ENCODE results near the gene GRAMD1B. TPM values are rescaled to one million over a fixed set of nuclear protein-coding genes. Genes with fewer than 3 reads are reported as not detected.

Gene GRAMD1B
- total RNA-seq, 4 donors from 2014 or later: 0.61 to 1.7 (median 1.1) TPM

DNA sequence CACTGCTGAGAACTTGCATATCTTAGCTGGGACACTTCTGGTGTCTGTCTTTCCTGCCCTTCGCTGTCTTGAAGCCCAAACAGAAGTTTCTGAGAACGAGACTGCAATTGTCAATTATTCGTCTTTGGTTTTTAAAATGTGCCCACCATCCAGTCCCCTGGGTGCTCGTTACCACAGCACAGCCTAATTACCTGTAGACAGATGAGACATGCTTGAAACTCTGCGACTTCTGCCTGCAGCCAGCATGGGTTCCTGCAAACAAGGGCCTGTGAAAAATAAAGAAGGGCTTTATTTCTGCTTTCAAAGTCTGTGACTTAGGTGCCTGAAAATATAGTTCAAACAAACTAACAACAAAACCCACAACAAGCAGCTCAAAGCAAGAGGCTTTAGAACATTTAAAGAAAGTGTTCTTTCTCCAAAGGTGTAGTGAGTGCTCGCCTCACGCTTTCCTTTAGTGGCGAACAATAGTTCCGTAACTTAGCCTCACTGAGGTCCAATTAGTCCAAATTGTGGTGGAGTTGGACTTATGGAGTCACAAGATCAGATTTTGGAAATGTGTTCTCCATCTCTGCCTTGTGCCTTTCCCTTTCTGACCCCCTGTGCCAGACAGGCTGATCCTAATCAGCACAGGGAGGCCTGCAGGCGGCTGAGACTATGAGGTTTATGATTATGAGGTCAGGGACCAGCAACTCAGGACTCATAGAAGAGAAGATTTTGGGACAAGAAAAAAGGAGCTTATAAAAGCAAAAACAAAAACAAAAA lies 20.4 kb upstream of the GRAMD1B start:
- H3K9me3 ChIP-seq: no peaks in the 10 kb centered on the region
- H3K27me3 ChIP-seq: peaks cover 0 to 45% (median 0%) of the 10 kb centered on the region in 4 donors
- H3K36me3 ChIP-seq: no peaks in the 10 kb centered on the region
- no peak for DNase-seq
- 78 to 93% methylated on average over 10 of the region's 10 CpGs for WGBS, 2 donors
- H3K4me1 ChIP-seq: peaks cover 0 to 10% (median 0%) of the 10 kb centered on the region in 3 donors
- no peak overlapping the region for H3K4me3 ChIP-seq
- TF ChIP-seq CTCF (IDR thresholded peaks at IDR 0.05) (no peak), POLR2A (IDR thresholded peaks at IDR 0.05) (no peak)
- intact Hi-C loops (cut with DNase I): loop anchor here (5.0 to 10.0 kb wide), 2 partner anchors 68 to 105 kb away; no protein-coding TSS in a partner anchor
- no peak overlapping the region for H3K27ac ChIP-seq

DNA sequence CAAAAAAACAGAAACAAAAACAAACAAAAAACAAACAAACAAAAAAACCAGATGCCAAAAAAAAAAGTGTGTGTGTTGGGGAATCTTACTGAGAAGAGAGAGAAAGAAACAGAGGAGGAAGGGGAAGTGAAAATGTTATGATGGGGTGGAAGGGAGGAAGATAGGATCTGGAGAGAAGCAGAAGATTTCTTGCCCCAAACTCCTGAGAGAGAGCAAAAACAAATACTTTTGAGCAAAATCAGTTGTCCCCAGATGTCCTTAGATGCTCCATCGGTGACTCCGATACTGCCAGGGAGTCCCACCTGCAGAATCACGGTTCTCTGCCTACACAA lies 19.9 kb upstream of the GRAMD1B start:
- Histone ChIP-seq H3K4me1 (peaks cover 0 to 10% (median 0%) of the 10 kb centered on the region in 3 donors), H3K36me3 (no peaks in the 10 kb centered on the region), H3K27me3 (peaks cover 0 to 43% (median 0%) of the 10 kb centered on the region in 4 donors), H3K27ac (no peak overlapping the region), H3K4me3 (no peak overlapping the region), H3K9me3 (no peaks in the 10 kb centered on the region)
- intact Hi-C loops (cut with DNase I): no loop called here
- DNase-seq: no peak
- TF ChIP-seq POLR2A (IDR thresholded peaks at IDR 0.05) (no peak), CTCF (IDR thresholded peaks at IDR 0.05) (no peak)
- 86 to 90% methylated on average over 3 of the region's 3 CpGs for WGBS, 2 donors

DNA sequence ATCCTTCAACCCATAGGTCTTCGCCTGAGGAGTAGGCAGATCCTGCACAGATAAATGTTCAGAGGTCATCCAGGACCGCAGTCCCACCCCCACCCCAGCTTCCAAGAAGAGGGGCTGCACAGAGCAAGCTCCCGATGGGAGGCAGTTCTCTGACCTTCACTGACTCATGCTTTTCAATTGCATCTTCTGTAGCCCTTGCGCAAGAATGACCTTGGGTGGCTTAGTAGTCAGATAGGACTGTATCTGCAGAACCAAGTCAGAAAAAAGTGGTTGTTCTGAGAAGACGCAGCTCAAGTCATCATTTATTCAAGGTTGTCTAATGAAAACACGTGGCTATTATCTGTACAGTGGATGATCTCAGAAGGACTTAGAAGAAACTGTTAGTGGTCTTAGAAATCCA lies 16.4 kb upstream of the GRAMD1B start:
- peaks cover 0 to 33% (median 0%) of the 10 kb centered on the region in 4 donors for H3K27me3 ChIP-seq
- WGBS, 2 donors: 69 to 83% methylated on average over 4 to 5 of the region's 6 CpGs
- no peak for DNase-seq
- intact Hi-C loops (cut with DNase I): no loop called here
- TF ChIP-seq POLR2A (IDR thresholded peaks at IDR 0.05) (no peak), CTCF (IDR thresholded peaks at IDR 0.05) (no peak)
- H3K27ac ChIP-seq: no peak overlapping the region
- H3K4me1 ChIP-seq: no peaks in the 10 kb centered on the region
- H3K4me3 ChIP-seq: no peak overlapping the region
- no peaks in the 10 kb centered on the region for H3K36me3 ChIP-seq
- H3K9me3 ChIP-seq: no peaks in the 10 kb centered on the region

DNA sequence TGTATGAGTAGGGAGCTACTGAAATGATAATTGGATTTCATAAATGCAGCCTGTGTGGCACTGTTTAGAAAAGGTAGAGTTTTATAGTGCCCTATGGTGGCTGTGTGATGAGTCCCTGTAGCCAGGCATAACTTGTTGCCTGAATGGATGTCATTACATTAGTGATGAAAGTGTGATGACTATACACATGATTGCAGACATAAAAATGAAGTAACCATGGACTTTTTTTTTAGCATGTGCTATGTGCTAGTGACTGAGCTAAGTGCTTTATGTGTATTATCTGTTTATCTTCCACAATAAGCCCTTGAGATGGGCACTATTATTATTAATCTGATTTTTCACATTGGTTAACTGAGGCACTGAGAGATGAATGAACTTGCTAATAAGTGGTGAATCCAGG lies 13.5 kb upstream of the GRAMD1B start:
- Histone ChIP-seq H3K4me3 (no peak overlapping the region), H3K4me1 (no peaks in the 10 kb centered on the region), H3K9me3 (no peaks in the 10 kb centered on the region), H3K36me3 (no peaks in the 10 kb centered on the region), H3K27ac (no peak overlapping the region), H3K27me3 (peaks cover 0 to 26% (median 0%) of the 10 kb centered on the region in 4 donors)
- no peak for DNase-seq
- intact Hi-C loops (cut with DNase I): no loop called here
- TF ChIP-seq POLR2A (IDR thresholded peaks at IDR 0.05): no peak
- TF ChIP-seq CTCF (IDR thresholded peaks at IDR 0.05): no peak

GRCh38 chr11:123418351-123419114 lies 11.5 kb upstream of the GRAMD1B start:
- TF ChIP-seq CTCF (IDR thresholded peaks at IDR 0.05) (no peak), POLR2A (IDR thresholded peaks at IDR 0.05) (no peak)
- DNase-seq: no peak
- Histone ChIP-seq H3K36me3 (no peaks in the 10 kb centered on the region), H3K4me1 (no peaks in the 10 kb centered on the region), H3K27ac (no peak overlapping the region), H3K4me3 (no peak overlapping the region), H3K27me3 (peaks cover 0 to 28% (median 0%) of the 10 kb centered on the region in 4 donors), H3K9me3 (no peaks in the 10 kb centered on the region)
- intact Hi-C loops (cut with DNase I): no loop called here
- 83% methylated on average over 4 of the region's 4 CpGs for WGBS, 2 donors

Data from esophagus squamous epithelium (tissue), 5 donors.